A549 (cell line): ENCODE data around the gene PARM1. TPM values are rescaled to one million over a fixed set of nuclear protein-coding genes. Genes with fewer than 3 reads are reported as not detected.
A peak's percentile ranks its signal among the peaks of the same experiment; 100 is the strongest.

Source experiments
- ATAC-seq, 2 experiments: fragments of 200-7000 bp in 1 of 2; fragments of >200 bp in 1 of 2; cut with Nextera tagmentation in 1 of 2; cut with Tn5 transposase in 1 of 2; 3 replicates each; pipeline versions ENCODE4 v1.8.0 to v1.9.1; 2018 to 2020; ENCODE audit warnings: mild to moderate bottlenecking in 1 of 2, moderate library complexity in 1 of 2
- CTCF ChIA-PET: fragments of 300-600 bp; sonication (Branson Sonifier 250); formaldehyde crosslinking; extraction: SDS; loops from one replicate; lab custom pipeline; 2021; ENCODE audit warnings: antibody characterized with exemption, inconsistent platforms; lab: Yijun Ruan, JAX
- POLR2A ChIA-PET: fragments of 350-600 bp; formaldehyde crosslinking; extraction: SDS; loops from one replicate; lab custom pipeline; 2021; ENCODE audit warnings: antibody characterized with exemption, inconsistent platforms; lab: Yijun Ruan, JAX
- DNase-seq, 2 experiments: peaks; one replicate each; pipeline versions ENCODE4 v3.0.0 to v3.0.0-alpha.2; 2011 to 2016; ENCODE audit warnings: low read depth in 1 of 2, low spot score in 1 of 2
- FAIRE-seq: peaks from 2 replicates; lab custom pipeline; 2011; peaks lifted over from hg19 to GRCh38; lab: Jason Lieb, UNC
- H3K27ac ChIP-seq, 2 experiments: fragments of >200 bp; sonication (Bioruptor Twin); formaldehyde crosslinking; 3 replicates each; pipeline ENCODE4 v1.5.1; 2016 to 2017
- H3K4me1 ChIP-seq: fragments of >200 bp; sonication (Bioruptor Twin); formaldehyde crosslinking; 3 replicates; pipeline ENCODE4 v1.6.1; 2016
- H3K4me2 ChIP-seq: fragments of >200 bp; sonication (Bioruptor Twin); formaldehyde crosslinking; 3 replicates; pipeline ENCODE4 v1.6.1; 2016
- H3K4me3 ChIP-seq: fragments of >200 bp; sonication (Bioruptor Twin); formaldehyde crosslinking; 3 replicates; pipeline ENCODE4 v1.5.1; 2016
- H3K9me3 ChIP-seq: fragments of >200 bp; sonication (Bioruptor Twin); formaldehyde crosslinking; 3 replicates; pipeline ENCODE4 v1.6.1; 2016
- BCL3 ChIP-seq: fragments of >200 bp; sonication (Bioruptor Twin); formaldehyde crosslinking; IDR thresholded peaks from 3 replicates; pipeline ENCODE4 v1.6.1; 2016
- CHD2 ChIP-seq: fragments of 150-350 bp; IDR thresholded peaks from 2 replicates; pipeline ENCODE4 v1.6.1; 2014; ENCODE audit warnings: low read length; ENCODE audit not compliant: partially characterized antibody
- CHD4 ChIP-seq: fragments of 200-600 bp; sonication (generic); IDR thresholded peaks from 2 replicates; pipeline ENCODE4 v1.6.1; 2016; ENCODE audit warnings: antibody characterized with exemption, mild to moderate bottlenecking, borderline replicate concordance
- ELK1 ChIP-seq: fragments of 150-350 bp; IDR thresholded peaks from 2 replicates; pipeline ENCODE4 v1.6.1; 2014; ENCODE audit warnings: low read depth, mild to moderate bottlenecking, low read length
- FOSB ChIP-seq: fragments of 250-450 bp; sonication (Bioruptor Pico); IDR thresholded peaks from 2 replicates; pipeline ENCODE4 v1.5.0; 2020; ENCODE audit warnings: mild to moderate bottlenecking, moderate library complexity
- GATA3 ChIP-seq: IDR thresholded peaks from 2 replicates; pipeline ENCODE4 v1.6.1; 2012; ENCODE audit warnings: borderline replicate concordance
- HDAC2 ChIP-seq: fragments of 200-600 bp; sonication (generic); IDR thresholded peaks from 2 replicates; pipeline ENCODE4 v1.6.1; 2016
- HES2 ChIP-seq: fragments of >200 bp; sonication (Bioruptor Twin); formaldehyde crosslinking; IDR thresholded peaks from 2 replicates; pipeline ENCODE4 v1.6.1; 2016
- HEYL ChIP-seq: fragments of 250-450 bp; sonication (Bioruptor Pico); IDR thresholded peaks from 2 replicates; pipeline ENCODE4 v1.8.0; 2021; ENCODE audit warnings: mild to moderate bottlenecking, moderate library complexity
- JUNB ChIP-seq: fragments of >200 bp; sonication (Bioruptor Twin); formaldehyde crosslinking; IDR thresholded peaks from 2 replicates; pipeline ENCODE4 v1.6.1; 2016
- MAFK ChIP-seq: fragments of 450-650 bp; IDR thresholded peaks from 2 replicates; pipeline ENCODE4 v1.6.1; 2014; ENCODE audit not compliant: partially characterized antibody
- MAZ ChIP-seq: fragments of 150-350 bp; IDR thresholded peaks from 2 replicates; pipeline ENCODE4 v1.6.1; 2014; ENCODE audit warnings: antibody characterized with exemption, low read depth, low read length, borderline replicate concordance
- PHF8 ChIP-seq: fragments of 200-600 bp; sonication (generic); IDR thresholded peaks from 2 replicates; pipeline ENCODE4 v1.6.1; 2016; ENCODE audit warnings: low read depth, mild to moderate bottlenecking, antibody characterized with exemption, moderate library complexity, borderline replicate concordance
- POLR2A ChIP-seq: IDR thresholded peaks from 2 replicates; pipeline ENCODE4 v1.6.1; 2012; ENCODE audit warnings: mild to moderate bottlenecking, low read length
- RAD21 ChIP-seq, 2 experiments: fragments of >200 bp in 1 of 2; sonication (Bioruptor Twin) in 1 of 2; formaldehyde crosslinking in 1 of 2; IDR thresholded peaks in 1 of 2; conservative IDR thresholded peaks in 1 of 2; 2 replicates in 1 of 2; 3 replicates in 1 of 2; pipeline ENCODE4 v1.6.1; 2012 to 2018; ENCODE audit warnings: inconsistent platforms in 1 of 2
- RARB ChIP-seq: fragments of 250-450 bp; sonication (Bioruptor Pico); IDR thresholded peaks from 2 replicates; pipeline ENCODE4 v1.8.0; 2021; ENCODE audit warnings: mild to moderate bottlenecking, moderate library complexity
- RCOR1 ChIP-seq: fragments of 150-350 bp; IDR thresholded peaks from 2 replicates; pipeline ENCODE4 v1.6.1; 2014; ENCODE audit warnings: antibody characterized with exemption, low read length, low read depth
- TFCP2L1 ChIP-seq: fragments of 250-450 bp; sonication (Bioruptor Pico); IDR thresholded peaks from 2 replicates; pipeline ENCODE4 v1.5.0; 2021; ENCODE audit warnings: mild to moderate bottlenecking
- ZNF302 ChIP-seq: fragments of 250-450 bp; sonication (Bioruptor Pico); IDR thresholded peaks from 2 replicates; pipeline ENCODE4 v1.9.0; 2021; ENCODE audit warnings: inconsistent platforms, mild to moderate bottlenecking, moderate library complexity
- ZSCAN20 ChIP-seq: fragments of 250-450 bp; sonication (Bioruptor Pico); IDR thresholded peaks from 2 replicates; pipeline ENCODE4 v1.8.0; 2022; ENCODE audit warnings: mild to moderate bottlenecking, moderate library complexity
- WGBS: methylation state at CpG from one replicate; pipeline ENCODE4 v1.1.6; 2017; ENCODE audit errors: missing lambda C conversion rate; 5-methylcytosine and 5-hydroxymethylcytosine counted together
- polyA plus RNA-seq, 4 experiments: library from polyadenylated mRNA; depleted of rRNA in 3 of 4; stranded (reverse); fragments of >200 nt; fragmentation: RNase III in 1 of 4; extraction: RNeasy Plus Mini Kit Qiagen cat#74134 plus additional on column Dnase treatment in 1 of 4; gene quantifications; 2 replicates in 3 of 4; 3 replicates in 1 of 4; pipeline ENCODE4 v1.2.3, GENCODE V29; 2011 to 2017
- TF ChIP-seq, protein P1 (sequence below): fragments of >200 bp; sonication (Bioruptor Twin); formaldehyde crosslinking; IDR thresholded peaks from 3 replicates; pipeline ENCODE4 v1.5.1; 2016
- TF ChIP-seq, protein P2 (sequence below): fragments of 200-600 bp; sonication (generic); IDR thresholded peaks from 2 replicates; pipeline ENCODE4 v1.6.1; 2016; ENCODE audit warnings: antibody characterized with exemption, mild to moderate bottlenecking, moderate library complexity
- TF ChIP-seq, protein P3 (sequence below): IDR thresholded peaks from 2 replicates; pipeline ENCODE4 v1.6.1; 2012; ENCODE audit warnings: low read depth, borderline replicate concordance

The PARM1 gene
- polyA plus RNA-seq, 2 of the 4 experiments (the other 2 are of a cell fraction): 0.37 to 2.5 TPM

DNA sequence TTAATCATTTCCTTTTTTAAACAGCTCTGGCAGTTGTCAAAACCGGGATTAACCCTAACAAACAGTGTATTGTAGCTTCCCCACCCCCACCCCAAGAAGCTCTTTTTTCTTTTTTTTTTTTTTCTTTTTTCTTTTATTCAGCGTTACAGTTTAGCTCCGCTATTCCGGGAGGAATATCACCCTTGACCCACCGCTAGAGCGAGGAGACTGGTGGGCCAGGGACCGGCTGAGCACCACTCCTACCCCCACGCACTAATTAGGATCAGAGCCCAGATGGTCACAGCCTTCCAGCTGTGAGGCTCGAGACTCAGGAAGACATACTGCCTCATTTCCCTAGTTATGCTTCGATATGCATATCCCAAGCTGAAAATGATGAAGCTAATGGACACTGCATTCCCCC, 2.0 kb downstream of the PARM1 start:
- DNase-seq (no peak), FAIRE-seq (no peak), ATAC-seq (no peak)
- CTCF ChIA-PET: no interaction called here
- TF ChIP-seq FOSB (CRISPR knock-in tag): no peak
- TF ChIP-seq, protein P1, sequence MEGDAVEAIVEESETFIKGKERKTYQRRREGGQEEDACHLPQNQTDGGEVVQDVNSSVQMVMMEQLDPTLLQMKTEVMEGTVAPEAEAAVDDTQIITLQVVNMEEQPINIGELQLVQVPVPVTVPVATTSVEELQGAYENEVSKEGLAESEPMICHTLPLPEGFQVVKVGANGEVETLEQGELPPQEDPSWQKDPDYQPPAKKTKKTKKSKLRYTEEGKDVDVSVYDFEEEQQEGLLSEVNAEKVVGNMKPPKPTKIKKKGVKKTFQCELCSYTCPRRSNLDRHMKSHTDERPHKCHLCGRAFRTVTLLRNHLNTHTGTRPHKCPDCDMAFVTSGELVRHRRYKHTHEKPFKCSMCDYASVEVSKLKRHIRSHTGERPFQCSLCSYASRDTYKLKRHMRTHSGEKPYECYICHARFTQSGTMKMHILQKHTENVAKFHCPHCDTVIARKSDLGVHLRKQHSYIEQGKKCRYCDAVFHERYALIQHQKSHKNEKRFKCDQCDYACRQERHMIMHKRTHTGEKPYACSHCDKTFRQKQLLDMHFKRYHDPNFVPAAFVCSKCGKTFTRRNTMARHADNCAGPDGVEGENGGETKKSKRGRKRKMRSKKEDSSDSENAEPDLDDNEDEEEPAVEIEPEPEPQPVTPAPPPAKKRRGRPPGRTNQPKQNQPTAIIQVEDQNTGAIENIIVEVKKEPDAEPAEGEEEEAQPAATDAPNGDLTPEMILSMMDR: no peak
- TF ChIP-seq, protein P2, sequence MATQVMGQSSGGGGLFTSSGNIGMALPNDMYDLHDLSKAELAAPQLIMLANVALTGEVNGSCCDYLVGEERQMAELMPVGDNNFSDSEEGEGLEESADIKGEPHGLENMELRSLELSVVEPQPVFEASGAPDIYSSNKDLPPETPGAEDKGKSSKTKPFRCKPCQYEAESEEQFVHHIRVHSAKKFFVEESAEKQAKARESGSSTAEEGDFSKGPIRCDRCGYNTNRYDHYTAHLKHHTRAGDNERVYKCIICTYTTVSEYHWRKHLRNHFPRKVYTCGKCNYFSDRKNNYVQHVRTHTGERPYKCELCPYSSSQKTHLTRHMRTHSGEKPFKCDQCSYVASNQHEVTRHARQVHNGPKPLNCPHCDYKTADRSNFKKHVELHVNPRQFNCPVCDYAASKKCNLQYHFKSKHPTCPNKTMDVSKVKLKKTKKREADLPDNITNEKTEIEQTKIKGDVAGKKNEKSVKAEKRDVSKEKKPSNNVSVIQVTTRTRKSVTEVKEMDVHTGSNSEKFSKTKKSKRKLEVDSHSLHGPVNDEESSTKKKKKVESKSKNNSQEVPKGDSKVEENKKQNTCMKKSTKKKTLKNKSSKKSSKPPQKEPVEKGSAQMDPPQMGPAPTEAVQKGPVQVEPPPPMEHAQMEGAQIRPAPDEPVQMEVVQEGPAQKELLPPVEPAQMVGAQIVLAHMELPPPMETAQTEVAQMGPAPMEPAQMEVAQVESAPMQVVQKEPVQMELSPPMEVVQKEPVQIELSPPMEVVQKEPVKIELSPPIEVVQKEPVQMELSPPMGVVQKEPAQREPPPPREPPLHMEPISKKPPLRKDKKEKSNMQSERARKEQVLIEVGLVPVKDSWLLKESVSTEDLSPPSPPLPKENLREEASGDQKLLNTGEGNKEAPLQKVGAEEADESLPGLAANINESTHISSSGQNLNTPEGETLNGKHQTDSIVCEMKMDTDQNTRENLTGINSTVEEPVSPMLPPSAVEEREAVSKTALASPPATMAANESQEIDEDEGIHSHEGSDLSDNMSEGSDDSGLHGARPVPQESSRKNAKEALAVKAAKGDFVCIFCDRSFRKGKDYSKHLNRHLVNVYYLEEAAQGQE: no peak
- no peak for TF ChIP-seq PHF8
- no peak for TF ChIP-seq GATA3
- TF ChIP-seq ELK1: no peak
- TF ChIP-seq CHD2: no peak
- no peak for TF ChIP-seq HES2
- no peak for TF ChIP-seq RAD21 (conservative IDR thresholded peaks at IDR 0.05 in 1 of 2, IDR thresholded peaks at IDR 0.05 in 1 of 2)
- WGBS: 81% methylated on average over 10 of the region's 10 CpGs
- Histone ChIP-seq H3K9me3 (no peaks in the 10 kb centered on the region), H3K4me1 (no peaks in the 10 kb centered on the region), H3K4me2 (peak overlapping the region; percentile 89), H3K4me3 (no peak overlapping the region; the same call in 2 of the 3 replicates), H3K27ac (no peak overlapping the region)
- POLR2A ChIA-PET: interaction anchor here (0.5 to 1.2 kb wide), 2 partner anchors 9 to 789 kb away, joined by 3 to 4 read pairs; partner anchors contain the start of gene USO1

DNA sequence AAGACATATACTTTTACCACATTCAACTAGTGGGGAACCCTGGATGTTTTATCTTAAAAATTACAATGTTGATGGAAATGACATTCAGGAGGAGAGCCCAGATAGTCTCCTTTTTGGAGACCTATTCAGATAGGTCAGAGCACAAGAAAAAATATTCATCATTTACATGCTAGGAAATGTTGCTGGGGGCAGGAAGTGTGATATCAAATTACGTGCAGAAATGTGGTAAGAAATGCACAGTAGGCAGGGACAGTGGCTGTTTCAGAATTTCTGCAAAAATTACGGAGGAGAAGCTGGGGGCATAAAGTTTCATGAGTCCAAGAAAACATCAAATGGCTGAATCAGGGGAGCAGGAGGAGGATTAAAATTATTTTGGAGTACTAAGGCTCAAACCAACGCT, 8.2 kb downstream of the PARM1 start:
- ATAC-seq: no peak
- Histone ChIP-seq H3K4me3 (no peak overlapping the region), H3K9me3 (no peaks in the 10 kb centered on the region), H3K4me1 (peaks cover 16% of the 10 kb centered on the region; the same call in 2 of the 3 replicates), H3K4me2 (no peak overlapping the region)
- DNase-seq: no peak
- POLR2A ChIA-PET: no interaction called here
- no peak for FAIRE-seq
- CTCF ChIA-PET: no interaction called here
- no peak for TF ChIP-seq ZNF302 (CRISPR knock-in tag)
- no peak for TF ChIP-seq POLR2A
- TF ChIP-seq, protein P3, sequence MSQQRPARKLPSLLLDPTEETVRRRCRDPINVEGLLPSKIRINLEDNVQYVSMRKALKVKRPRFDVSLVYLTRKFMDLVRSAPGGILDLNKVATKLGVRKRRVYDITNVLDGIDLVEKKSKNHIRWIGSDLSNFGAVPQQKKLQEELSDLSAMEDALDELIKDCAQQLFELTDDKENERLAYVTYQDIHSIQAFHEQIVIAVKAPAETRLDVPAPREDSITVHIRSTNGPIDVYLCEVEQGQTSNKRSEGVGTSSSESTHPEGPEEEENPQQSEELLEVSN: no peak
- no peak for TF ChIP-seq GATA3
- TF ChIP-seq, protein P1: no peak
- TF ChIP-seq HDAC2: no peak
- TF ChIP-seq RCOR1: no peak
- TF ChIP-seq MAFK: no peak
- TF ChIP-seq RAD21 (conservative IDR thresholded peaks at IDR 0.05 in 1 of 2, IDR thresholded peaks at IDR 0.05 in 1 of 2): no peak
- TF ChIP-seq RARB (CRISPR knock-in tag): no peak
- no peak for TF ChIP-seq FOSB (CRISPR knock-in tag)
- TF ChIP-seq ZSCAN20 (CRISPR knock-in tag): no peak
- no peak for TF ChIP-seq TFCP2L1 (CRISPR knock-in tag)
- TF ChIP-seq BCL3: no peak
- TF ChIP-seq ELK1: no peak
- no peak for TF ChIP-seq HEYL (CRISPR knock-in tag)
- TF ChIP-seq CHD4: no peak
- no peak for TF ChIP-seq JUNB
- TF ChIP-seq MAZ: no peak
- TF ChIP-seq, all 56 proteins: peak for 0
- H3K27ac ChIP-seq: no peak overlapping the region
- 63% methylated on average over 3 of the region's 3 CpGs for WGBS
